HG03095 (cell line): ENCODE data around the gene BCL7A.
A peak's percentile ranks its signal among the peaks of the same experiment; 100 is the strongest.
"Not testable (repeated sequence)": the region's sequence is repeated elsewhere in the genome, so short reads cannot be mapped to it uniquely, and the experiment has no call there.

Experiments used
- ATAC-seq: cut with Tn5 transposase; IDR thresholded peaks from one replicate; pipeline ENCODE4 v1.9.1; 2021; ENCODE audit warnings: moderate library complexity; ENCODE audit not compliant: unreplicated experiment

The BCL7A gene

DNA sequence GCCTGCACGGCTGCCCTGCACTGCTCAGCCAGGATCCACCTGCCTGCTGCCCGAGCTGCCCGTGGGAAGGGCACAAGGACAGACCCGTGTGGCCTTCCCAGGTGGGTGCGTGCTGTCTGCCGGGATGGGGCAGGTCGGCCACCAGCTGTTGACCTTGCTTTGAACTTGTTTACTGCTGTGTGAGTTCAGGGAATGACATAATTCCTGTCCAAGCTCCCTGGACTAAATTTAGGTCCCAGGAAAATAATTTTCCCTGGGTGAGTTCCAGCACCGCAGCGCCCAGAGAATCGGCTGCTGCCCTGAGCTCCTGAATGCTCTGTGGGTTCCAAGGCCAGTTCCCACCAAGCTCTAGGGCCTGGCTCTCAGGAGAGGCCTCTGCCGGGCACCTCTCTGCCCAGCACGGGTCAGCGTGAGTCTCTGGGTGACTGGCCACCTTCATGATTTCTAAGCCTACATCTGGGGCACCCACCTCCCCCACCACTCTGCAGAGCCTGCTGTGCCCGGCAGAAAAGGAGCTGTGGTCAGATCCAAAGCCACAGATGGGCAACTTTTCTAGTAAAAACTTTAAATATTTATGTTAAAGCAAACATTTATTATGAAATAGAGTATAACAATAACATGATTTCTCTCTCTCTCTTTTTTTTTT is 29.7 kb downstream of the BCL7A start:
- no peak for ATAC-seq

DNA sequence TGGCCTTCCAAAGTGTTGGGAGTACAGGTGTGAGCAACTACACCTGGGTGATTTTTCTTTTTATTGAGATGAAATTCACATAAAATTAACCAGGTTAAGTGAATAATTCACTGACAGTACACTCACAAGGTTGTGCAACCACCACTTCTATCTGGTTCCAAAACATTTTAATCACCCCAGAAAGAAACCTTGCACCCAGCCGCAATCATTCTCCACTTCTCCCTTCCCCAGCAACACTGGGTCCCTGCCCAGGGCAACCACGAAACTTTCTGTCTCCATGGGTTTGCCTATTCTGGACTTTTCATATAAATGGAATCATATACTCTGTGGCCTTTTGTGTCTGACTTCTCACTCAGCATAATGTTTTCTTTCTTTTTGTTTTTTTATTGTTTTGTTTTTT is 30.6 kb downstream of the BCL7A start:
- no peak for ATAC-seq

DNA sequence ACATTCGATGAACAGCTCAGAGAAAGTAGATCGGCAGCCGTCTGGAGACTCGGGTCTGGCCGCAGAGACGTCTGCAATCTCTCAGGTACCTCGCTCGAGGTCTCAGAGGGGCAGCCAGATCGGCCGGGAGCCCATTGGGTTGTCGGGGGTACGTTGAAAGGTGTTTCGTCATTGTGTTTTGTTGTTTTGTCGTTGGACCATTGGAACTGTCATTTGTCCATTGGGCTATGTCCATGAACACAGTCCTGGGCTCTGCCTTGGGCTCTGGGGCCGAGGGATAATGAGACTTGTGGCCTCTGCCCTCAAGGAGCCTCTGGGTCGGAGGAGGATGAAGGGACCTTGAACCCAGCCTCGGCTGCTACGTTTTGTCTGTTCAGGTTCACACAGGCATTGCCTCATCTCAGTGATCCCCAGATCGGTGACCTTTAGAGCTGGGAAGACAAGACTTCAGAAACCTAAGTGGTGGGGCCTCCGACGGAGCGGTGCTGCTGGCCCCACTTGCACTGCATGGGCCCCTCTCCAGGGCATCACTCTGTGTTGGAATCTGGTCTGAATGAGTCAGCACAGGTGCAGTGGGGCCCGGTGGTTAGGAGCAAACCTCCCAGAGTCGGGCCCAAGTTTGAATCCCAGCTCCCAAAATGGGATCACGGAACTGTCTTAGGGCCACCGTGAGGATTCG is 33.3 kb downstream of the BCL7A start:
- no peak for ATAC-seq

DNA sequence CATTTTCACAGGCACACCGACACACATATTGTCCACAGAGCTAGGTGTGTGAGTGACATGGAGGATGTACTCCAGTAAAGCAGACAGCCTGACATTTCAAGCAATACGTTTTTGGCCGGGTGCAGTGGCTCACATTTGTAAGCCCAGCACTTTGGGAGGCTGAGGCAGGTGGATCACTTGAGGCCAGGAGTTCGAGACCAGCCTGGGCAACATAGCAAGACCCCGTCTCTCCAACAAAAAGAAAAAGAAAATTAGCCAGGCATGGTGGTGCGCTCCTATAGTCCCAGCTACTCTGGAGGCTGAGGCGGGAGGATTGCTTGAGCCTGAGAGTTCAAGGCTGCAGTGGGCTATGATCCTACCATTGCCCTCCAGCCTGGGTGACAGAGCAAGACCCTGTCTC is 34.7 kb downstream of the BCL7A start:
- not testable (repeated sequence) for ATAC-seq

DNA sequence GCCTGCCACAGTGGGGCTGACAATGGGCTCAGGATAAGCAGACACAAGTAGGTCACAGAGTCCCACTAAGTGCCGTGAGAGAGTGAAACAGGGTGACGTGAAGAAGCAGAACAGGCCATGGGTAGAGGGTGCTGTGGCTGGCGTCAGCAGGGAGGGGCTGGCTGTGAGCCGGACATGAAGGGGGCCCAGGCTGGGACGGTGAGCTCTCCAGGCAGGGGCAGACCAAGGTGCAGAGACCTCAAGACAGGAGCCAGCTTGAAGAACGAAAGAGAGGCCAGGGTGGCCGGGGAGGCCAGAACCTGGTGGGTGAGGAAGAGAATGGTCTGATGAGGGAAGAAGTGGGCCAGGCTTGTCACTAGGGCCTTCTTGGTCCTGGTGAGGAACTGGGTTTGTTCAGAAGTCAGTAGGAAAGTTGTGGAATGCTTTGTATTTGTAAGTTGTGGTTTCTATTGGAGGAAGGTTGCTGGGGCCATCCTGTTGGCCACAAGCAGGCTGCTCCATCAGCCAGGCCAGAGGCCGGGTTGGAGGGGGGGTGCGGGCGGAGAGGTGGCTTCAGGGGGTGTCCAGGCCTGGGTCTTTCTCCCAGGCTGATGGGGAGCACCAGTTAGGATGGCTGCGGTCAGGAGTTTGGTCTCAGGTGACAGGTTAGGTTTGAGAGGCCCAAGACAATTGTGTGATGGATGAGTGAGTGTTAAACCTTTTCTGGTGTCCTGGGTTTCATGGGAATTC is 35.5 kb downstream of the BCL7A start:
- no peak for ATAC-seq

DNA sequence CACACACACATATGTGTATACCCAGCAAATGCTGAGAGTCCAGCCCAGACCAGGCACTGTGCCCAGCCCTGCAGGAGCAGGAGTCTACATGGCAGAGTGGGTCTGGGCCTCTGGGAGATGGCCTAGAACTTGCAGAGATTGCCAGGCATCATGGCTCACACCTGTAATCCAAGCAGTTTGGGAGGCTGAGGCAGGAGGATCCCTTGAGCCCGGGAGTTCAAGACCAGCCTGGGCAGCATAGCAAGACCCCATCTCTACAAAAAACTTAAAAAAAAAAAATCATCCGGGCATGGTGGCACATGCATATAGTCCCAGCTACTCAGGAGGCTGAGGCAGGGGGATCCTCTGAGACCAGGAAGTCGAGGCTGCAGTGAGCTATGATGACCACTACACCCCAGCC is 36.1 kb downstream of the BCL7A start:
- ATAC-seq, result no peak

DNA sequence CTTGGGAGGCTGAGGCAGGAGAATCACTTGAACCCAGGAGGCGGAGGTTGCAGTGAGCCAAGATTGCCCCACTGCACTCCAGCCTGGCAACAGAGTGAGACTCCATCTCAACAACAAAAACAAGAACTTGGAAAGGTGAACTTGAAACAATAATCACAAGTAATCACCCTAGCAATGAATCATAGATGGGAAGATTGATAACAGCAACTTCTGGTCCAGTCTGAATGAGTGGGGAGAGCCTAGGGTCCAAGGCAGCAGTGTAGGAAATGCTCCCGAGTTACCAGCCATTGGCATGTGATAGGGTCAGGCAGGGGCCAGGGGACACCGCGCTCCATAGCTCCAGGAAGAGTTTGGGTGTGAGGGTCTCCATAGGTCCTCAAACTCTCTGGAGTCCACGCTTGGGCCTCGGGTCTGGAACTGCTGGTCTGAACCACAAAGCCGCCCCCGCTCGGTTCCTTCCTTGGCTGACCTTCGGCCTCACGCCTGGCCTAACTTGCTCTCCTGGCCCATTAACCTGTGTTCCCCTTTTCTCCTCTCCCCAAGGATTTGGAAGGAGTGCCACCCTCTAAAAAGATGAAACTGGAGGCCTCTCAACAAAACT is 37.0 kb downstream of the BCL7A start:
- no peak for ATAC-seq

DNA sequence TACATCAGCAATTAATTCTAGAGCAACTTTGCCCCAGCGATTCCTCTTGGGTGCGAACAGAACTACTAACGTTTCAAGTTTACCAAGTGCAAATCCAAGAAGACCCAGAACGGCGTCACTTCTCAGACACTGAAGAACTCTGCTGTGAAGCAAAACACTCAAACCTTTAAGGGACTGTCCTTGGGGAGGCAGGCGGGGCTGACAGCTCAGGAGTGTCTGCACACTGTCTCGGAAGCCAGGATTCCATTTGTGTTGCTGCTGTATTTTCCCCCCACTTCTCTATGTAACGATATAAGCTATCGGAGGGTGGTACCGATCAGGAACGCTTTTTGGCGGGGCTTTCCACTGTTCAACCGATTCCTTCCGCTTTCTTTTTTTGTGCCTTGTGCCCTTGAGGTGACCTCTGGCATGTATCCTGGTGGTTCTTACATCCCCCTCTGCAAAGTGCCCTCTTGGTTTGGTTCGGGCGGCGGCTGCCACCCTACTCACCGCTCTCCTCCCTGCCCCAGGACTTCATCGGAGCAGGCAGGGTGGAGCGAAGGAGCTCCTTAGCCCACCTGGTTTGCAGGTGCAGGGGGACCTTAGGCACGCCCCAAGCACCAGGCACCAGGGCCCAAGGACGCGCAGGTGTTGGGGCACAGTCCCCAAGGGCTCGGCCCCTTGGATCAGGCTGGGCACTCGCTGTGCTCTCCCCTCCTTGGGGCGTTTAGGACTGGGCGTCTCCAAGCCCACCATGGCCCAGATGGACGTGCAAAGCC is 37.7 kb downstream of the BCL7A start:
- ATAC-seq, result no peak

DNA sequence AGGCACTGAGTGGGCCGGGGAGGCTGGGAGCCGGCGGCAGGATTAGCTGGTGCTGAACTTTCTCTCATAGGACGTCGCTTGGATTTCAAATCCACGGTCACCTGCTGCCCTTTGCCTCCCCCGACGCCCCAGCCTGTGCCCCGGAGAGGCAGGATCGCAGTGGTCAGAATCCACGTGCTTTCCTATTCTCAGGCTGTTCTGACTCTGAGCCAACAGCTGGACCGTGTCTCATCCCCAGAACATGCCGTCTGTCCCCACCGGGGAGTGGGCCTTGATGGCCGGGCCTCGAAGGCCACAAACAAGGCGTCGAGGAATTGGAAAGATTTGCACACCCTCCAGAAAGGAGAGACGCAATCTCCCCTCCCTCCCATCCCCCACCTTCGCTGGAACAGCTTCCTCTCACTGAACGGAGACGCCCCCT is 38.4 kb downstream of the BCL7A start:
- no peak for ATAC-seq

DNA sequence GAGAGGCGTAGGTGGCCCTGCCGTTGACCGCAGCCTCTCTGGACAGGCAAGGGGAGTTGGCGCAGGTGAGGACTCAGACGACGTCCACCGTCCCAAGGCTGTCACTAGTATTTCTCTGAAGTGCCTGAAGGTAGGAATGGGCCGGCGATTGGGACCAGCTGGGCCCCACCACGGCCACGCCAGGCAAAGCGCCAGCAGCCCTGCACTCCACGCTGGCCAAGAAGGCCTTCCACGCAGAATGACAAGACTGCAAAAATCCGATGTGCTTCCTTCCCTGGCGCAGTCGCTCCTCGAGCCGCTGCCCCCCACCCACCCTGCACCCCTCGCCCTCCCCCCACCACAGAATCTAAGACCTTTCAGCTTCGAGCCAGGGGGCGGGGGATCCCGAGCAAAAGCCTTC is 39.6 kb downstream of the BCL7A start:
- no peak for ATAC-seq

DNA sequence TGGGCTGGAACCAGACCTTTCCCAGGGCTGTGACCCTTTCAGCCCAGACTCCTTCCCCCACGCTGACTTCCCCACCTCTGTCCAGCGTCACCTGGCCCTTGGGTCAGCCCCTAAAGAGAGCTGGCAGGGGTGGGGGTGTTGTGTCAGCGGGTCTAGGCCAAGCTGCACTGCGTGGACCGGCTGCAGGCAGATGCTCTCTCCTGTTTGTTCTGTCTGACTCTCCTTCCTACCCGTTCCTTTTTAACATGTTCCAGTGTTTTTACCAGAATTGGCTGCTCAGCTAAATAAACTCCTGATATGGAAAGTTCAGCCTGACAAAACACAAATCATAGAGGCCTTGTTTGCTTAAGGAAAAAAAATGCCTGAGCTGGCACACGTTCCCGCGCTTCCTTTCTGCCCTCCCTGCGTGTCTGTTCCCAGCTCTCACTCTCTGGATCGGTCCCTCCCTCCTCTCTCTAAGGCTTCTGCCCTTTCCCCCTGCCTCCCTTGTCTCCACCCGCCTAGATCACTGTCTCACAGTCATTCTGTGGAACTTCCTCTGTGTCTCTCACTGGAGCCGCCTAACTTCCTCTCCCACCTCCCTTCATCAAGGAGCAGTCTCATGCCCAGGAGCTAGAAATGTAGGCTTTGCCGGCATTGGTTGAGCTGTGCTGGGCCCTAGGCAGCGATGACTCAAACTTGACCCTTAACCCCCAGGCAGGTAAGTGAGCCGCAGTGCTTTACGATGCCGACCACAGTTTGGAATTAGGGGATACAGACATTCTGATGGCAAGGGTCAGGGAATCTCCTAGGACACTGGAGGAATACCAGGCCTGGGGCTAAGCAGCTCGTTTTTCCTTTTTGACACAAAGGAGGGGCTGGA is 41.4 kb downstream of the BCL7A start:
- no peak for ATAC-seq

DNA sequence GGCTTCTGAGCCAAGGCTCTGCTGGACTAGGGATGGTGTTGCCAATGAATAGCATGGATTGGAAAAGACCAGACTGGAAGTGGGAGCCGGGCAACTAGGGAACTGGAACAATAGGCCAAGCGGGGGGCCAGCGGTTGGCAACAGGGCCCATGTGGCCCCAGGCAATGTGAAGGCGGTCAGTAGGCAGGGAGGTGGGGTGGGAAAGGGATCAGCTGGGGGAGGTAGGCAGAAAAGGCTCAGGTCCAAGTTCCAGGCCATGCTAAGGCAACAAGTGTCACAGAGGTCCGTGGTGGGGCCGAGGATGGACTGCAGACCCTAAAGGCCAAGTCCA is 42.0 kb downstream of the BCL7A start:
- ATAC-seq, result no peak

DNA sequence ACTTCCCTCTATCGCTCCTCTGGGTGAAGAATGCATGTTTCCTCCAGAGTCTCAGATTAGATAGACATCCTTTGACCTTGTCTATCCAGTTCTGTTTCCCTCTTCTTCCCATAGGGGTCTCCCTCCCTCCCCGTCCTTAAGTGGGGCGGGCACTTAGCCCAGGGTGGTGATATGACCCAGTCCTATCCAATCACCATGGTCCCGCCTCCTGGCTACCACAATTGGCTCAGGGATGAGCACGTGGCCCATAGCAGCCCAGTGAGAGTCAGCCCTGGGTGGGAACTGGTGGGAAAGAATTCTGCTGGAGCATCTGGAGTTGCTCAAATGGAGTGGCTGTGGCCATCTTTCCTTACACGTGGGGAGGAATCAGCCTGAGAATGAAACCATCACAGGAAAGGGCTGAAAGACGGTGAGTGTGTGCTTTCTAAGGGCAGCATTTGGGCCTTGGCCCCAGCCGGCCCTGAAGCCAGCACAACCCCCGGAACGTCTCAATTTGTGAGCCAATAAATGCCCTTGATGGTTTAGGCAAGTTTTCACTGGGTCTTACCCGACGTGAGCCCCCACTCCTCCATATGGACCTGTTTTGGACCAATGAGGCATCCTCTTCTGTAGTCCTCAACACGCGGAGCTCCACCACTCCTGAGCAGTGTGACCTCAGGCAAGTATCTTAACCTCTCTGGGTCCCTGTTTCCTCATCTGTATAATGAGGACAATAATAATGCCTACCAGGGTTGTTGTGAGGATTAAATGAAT is 42.5 kb downstream of the BCL7A start:
- ATAC-seq, result no peak

DNA sequence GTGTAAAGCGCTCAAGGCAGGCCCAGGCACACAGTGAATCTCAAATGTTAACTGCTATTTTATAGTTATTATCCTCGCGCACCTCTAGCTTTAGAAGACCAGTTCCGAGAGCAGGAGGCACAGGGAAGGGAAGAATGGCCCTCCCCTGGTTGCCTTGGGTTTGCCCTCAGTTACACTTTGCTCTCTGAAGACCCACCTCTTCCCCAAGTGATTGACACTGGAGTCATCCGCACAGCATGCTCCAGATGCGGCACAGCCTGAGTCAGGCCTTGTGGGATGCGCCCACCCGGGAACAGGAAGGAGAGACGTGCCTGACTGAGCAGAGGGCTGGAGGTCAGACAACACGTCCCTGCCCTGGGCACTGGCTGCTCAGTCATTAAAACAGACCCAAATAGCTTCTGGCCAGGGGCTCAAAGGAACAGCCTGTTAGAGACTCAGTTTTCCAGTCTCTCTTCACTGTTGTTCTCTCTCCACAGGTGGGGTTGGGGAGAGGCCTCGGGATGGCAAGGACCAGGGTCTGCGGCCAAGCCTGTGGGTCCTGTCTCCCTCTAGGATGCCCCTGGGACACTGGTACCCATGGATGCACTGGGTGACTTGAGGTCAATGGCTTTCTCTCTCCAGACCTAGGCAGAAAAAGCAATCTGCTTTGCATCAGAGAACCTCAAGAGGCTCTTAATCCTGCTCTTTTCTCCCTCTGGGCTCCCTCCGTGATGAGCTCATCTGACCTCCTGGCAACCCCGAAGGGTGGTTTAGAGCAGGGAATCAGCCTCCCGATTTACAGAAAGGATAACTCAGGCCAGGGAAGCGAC is 43.3 kb downstream of the BCL7A start:
- ATAC-seq, result no peak

DNA sequence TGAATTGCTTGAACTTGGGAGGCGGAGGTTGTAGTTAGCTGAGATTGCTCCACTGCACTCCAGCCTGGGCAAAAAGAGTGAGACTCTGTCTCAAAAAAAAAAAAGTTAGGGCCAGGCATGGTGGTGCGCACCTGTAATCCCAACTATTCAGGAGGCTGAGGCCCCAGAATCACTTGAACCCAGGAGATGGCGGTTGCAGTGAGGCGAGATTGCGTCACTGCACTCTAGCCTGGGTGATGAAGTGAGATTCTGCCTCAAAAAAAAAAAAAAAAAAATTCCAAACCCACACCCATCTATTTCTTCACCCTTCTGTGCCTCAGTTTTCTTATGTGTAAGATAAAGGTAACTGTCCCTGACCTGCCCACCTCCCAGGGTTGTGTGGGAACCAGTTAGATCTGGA is 45.9 kb downstream of the BCL7A start:
- no peak for ATAC-seq

DNA sequence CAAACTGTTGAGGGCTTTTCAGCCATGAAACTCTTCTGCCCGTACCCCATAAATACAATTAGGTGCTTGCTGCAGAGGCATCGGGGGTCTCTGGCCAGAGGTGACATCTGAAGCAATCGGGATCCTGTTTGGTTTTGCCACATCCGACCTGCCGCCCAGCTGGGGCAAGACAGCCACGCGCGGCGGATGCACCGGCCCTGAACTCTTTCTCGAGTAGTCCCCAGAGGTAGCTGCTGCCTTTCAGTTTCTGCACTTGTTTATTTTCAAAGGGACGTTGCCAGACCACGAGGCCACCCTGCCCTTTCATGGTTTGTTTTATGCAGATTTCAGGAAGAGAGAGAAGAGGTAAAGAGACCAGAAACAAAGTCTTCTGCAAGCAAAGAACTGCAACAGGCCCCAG is 46.3 kb downstream of the BCL7A start:
- peak; percentile 85 for ATAC-seq

DNA sequence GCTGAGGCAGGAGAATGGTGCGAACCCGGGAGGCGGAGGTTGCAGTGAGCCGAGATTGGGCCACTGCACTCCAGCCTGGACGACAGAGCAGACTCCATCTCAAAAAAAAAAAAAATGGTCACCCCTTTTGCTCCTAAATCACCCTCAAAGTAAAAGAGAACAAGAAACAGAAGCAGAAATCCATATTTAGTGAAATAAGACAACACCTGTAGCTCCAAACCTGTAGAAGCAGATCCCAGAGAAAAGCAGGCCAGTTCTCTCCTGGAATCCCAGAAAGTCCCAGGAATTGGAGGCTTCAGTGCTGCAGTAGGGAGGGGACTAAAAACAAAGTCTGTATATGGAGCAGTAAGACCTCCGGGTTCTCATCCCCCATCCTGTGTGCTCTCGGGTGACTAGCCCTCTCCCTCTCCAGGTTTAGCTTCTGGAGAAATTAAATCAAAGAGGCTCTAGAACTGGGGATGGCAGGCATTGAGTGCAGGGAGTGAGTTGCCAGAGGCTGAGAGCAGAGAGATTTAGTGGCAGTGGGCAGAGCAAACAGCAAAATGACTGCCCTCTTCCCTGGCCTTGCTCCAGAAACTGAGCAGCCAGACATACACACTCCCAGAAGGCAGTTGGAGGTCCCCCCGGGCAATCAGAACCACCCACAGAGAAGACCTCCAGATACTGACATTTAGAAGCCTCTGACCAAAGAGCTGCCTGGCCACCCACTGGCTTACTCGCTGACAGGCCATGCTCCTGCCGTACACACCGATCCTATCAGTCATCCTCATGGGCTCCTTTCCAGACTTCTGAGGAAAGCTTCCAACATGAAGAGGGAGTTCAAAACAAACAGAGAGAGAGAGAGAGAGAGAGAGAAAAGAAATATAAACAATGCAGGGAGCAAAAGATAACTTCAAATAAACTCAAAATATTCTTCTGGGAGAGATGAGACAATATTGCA is 50.6 kb downstream of the BCL7A start:
- no peak for ATAC-seq

DNA sequence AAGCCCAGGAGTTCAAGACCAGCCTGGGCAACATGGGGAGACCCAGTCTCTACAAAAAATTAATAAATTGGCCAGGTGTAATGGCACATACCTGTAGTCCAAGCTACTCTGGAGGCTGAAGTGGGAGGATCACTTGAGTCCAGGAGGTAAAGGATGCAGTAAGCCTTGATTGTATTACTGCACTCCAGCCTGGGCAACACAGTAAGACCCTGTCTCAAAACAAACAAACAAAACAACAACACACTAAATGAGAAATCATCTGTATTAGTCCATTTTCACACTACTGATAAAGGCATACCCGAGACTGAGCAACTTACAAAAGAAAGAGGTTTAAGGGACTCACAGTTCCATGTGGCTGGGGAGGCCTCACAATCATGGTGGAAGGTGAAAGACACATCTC is 52.1 kb downstream of the BCL7A start:
- no peak for ATAC-seq
